Panc1 (cell line): ENCODE results near the gene ARHGAP20. TPM values are rescaled to one million over a fixed set of nuclear protein-coding genes. Genes with fewer than 3 reads are reported as not detected.

Source experiments
- ATAC-seq: fragments of 200-7000 bp; cut with Tn5 transposase; 2 replicates; pipeline ENCODE4 v1.9.1; 2020; ENCODE audit warnings: mild to moderate bottlenecking, moderate library complexity
- BruUV-seq: library from RNA; stranded (reverse); fragments of 400-500 nt; replicated peaks from 2 replicates; lab custom pipeline; 2021; lab: Mats Ljungman, UMichigan
- CTCF ChIA-PET: fragments of 300-600 bp; sonication (Branson Sonifier 250); formaldehyde crosslinking; loops from one replicate; lab custom pipeline; 2022; ENCODE audit warnings: antibody characterized with exemption; lab: Charles Lee
- POLR2A ChIA-PET: fragments of 300-600 bp; sonication (Branson Sonifier 250); formaldehyde crosslinking; loops from one replicate; lab custom pipeline; 2022; ENCODE audit warnings: antibody characterized with exemption; lab: Charles Lee
- DNase-seq: peaks from one replicate; pipeline ENCODE4 v3.0.0-alpha.2; 2010; ENCODE audit warnings: low read depth, low spot score
- H3K27ac ChIP-seq: 2 replicates; pipeline ENCODE4 v1.5.1; 2011; ENCODE audit warnings: mild to moderate bottlenecking, low read length, inconsistent platforms
- H3K27me3 ChIP-seq: fragments of 200-500 bp; sonication (Bioruptor generic); 2 replicates; pipeline ENCODE4 v1.6.0; 2014; ENCODE audit warnings: low read length, inconsistent platforms; ENCODE audit not compliant: control insufficient read depth, insufficient read depth
- H3K36me3 ChIP-seq: fragments of 200-500 bp; sonication (Bioruptor generic); 2 replicates; pipeline ENCODE4 v1.5.1; 2014; ENCODE audit warnings: inconsistent platforms, mild to moderate bottlenecking, low read length, moderate library complexity; ENCODE audit not compliant: control insufficient read depth, insufficient read depth
- H3K4me1 ChIP-seq: 2 replicates; pipeline ENCODE4 v1.5.1; 2011; ENCODE audit warnings: inconsistent platforms, mild to moderate bottlenecking, low read length, moderate library complexity; ENCODE audit not compliant: control insufficient read depth, insufficient read depth
- H3K4me3 ChIP-seq, 2 experiments: 2 replicates each; pipeline ENCODE4 v1.5.1; 2011 to 2012; ENCODE audit warnings: low read depth in 2 of 2, low read length in 2 of 2, mild to moderate bottlenecking in 2 of 2, inconsistent platforms in 1 of 2, moderate library complexity in 1 of 2
- H3K9me3 ChIP-seq: fragments of 200-500 bp; sonication (Bioruptor generic); 2 replicates; pipeline ENCODE4 v1.5.1; 2014; ENCODE audit warnings: low read depth, mild to moderate bottlenecking, inconsistent platforms, low read length, moderate library complexity; ENCODE audit not compliant: control insufficient read depth, insufficient read depth
- CTCF ChIP-seq: fragments of 450-650 bp; IDR thresholded peaks from 2 replicates; pipeline ENCODE4 v1.5.1; 2017; ENCODE audit warnings: mild to moderate bottlenecking
- POLR2AphosphoS5 ChIP-seq: IDR thresholded peaks from 2 replicates; pipeline ENCODE4 v1.6.1; 2012; ENCODE audit warnings: mild to moderate bottlenecking, low read depth, low read length, moderate library complexity
- REST ChIP-seq, 2 experiments: IDR thresholded peaks; 2 replicates each; pipeline ENCODE4 v1.6.1; 2011 to 2012; ENCODE audit warnings: low read depth in 2 of 2, control low read depth in 1 of 2, low read length in 1 of 2, mild to moderate bottlenecking in 1 of 2, moderate library complexity in 1 of 2; ENCODE audit not compliant: insufficient read depth in 1 of 2
- SIN3A ChIP-seq: IDR thresholded peaks from 2 replicates; pipeline ENCODE4 v1.6.1; 2012; ENCODE audit warnings: low read depth, mild to moderate bottlenecking, low read length, moderate library complexity, borderline replicate concordance; ENCODE audit not compliant: insufficient read depth
- TCF7L2 ChIP-seq: IDR thresholded peaks from 2 replicates; pipeline ENCODE4 v1.6.1; 2011; ENCODE audit warnings: mild to moderate bottlenecking, low read depth, low read length, inconsistent platforms
- in situ Hi-C: cut with HindIII; loops from 2 replicates; pipeline ENCODE4 v1.10.0; 2016; ENCODE audit warnings: low sequenced_read_pairs, low pct_unique_long_range_greater_than_20kb
- intact Hi-C: fragments of 100-400 bp; cut with micrococcal nuclease; formaldehyde crosslinking; loops from one replicate; pipeline ENCODE4 v1.10.0; 2022; ENCODE audit not compliant: unreplicated experiment
- total RNA-seq: library from RNA; stranded (reverse); gene quantifications from one replicate; pipeline ENCODE4 v1.2.1, GENCODE V29; 2021; ENCODE audit not compliant: unreplicated experiment

The ARHGAP20 gene
- total RNA-seq, 1 experiment from 2014 or later: 0.05 TPM

GRCh38 chr11:110759972-110760381, 47.7 kb upstream of the ARHGAP20 start:
- ChIA-PET POLR2A (no interaction called here), CTCF (no interaction called here)
- Histone ChIP-seq H3K27ac (no peak overlapping the region), H3K27me3 (no peaks in the 10 kb centered on the region), H3K4me1 (no peaks in the 10 kb centered on the region), H3K4me3 (no peak overlapping the region), H3K36me3 (no peaks in the 10 kb centered on the region), H3K9me3 (no peaks in the 10 kb centered on the region)
- BruUV-seq: no TSS peak
- TF ChIP-seq SIN3A (no peak), CTCF (no peak), POLR2AphosphoS5 (no peak), REST (IDR thresholded peaks at IDR 0.05; ENCODE audit: insufficient read depth in 1 of 2, low read depth in 2 of 2, low read length in 1 of 2) (no peak), TCF7L2 (no peak)
- intact Hi-C loops (no loop called here), in situ Hi-C loops (no loop called here)
- no peak; the same call in 1 of the 2 replicates for ATAC-seq
- DNase-seq: no peak

- H3K27ac ChIP-seq: no peak overlapping the region
- H3K36me3 ChIP-seq: no peaks in the 10 kb centered on the region
- no peaks in the 10 kb centered on the region for H3K9me3 ChIP-seq
- no TSS peak for BruUV-seq
- no peaks in the 10 kb centered on the region for H3K27me3 ChIP-seq
- no peak overlapping the region for H3K4me3 ChIP-seq
- TF ChIP-seq POLR2AphosphoS5 (no peak), CTCF (no peak), SIN3A (no peak), REST (IDR thresholded peaks at IDR 0.05; ENCODE audit: insufficient read depth in 1 of 2, low read depth in 2 of 2, low read length in 1 of 2) (no peak), TCF7L2 (no peak)
- H3K4me1 ChIP-seq: no peaks in the 10 kb centered on the region
- ATAC-seq (no peak), DNase-seq (no peak)
- intact Hi-C loops (no loop called here), in situ Hi-C loops (no loop called here)
- CTCF ChIA-PET: no interaction called here
- POLR2A ChIA-PET: no interaction called here
Measured at GRCh38 chr11:110757962-110758755, 45.9 kb upstream of the ARHGAP20 start.
